GM18858 (cell line): Measurements from ENCODE around the gene DTNBP1.
"Not testable (repeated sequence)": the region's sequence is repeated elsewhere in the genome, so short reads cannot be mapped to it uniquely, and the experiment has no call there.

Source experiments
- ATAC-seq: cut with Tn5 transposase; IDR thresholded peaks from one replicate; pipeline ENCODE4 v1.9.1; 2021; ENCODE audit not compliant: unreplicated experiment

DTNBP1 gene

DNA sequence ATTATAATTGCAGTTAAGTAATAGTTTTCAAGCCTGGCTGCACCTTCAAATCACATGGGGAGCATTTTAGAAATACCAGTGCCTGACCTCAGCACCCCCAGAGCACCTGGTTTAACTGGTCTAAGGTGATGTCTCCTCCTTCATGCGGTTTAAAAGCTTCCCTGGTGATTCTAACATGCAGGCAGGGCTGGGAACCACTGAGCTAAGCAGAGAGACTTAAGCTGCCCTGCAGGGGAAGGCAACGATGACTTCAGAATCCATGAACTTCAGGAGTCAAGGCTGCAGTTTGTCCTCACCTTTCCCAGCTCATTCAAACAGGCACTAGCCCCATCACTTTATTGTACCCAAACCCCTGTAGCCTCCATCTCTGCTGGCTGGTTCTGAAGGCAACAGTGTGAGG, 6.1 kb upstream of the DTNBP1 start:
- ATAC-seq, result no peak

DNA sequence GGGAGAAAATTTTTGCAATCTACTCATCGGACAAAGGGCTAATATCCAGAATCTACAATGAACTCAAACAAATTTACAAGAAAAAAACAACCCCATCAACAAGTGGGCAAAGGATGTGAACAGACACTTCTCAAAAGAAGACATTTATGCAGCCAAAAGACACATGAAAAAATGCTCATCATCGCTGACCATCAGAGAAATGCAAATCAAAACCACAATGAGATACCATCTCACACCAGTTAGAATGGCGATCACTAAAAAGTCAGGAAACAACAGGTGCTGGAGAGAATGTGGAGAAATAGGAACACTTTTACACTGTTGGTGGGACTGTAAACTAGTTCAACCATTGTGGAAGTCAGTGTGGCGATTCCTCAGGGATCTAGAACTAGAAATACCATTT, 4.1 kb upstream of the DTNBP1 start:
- not testable (repeated sequence) for ATAC-seq

DNA sequence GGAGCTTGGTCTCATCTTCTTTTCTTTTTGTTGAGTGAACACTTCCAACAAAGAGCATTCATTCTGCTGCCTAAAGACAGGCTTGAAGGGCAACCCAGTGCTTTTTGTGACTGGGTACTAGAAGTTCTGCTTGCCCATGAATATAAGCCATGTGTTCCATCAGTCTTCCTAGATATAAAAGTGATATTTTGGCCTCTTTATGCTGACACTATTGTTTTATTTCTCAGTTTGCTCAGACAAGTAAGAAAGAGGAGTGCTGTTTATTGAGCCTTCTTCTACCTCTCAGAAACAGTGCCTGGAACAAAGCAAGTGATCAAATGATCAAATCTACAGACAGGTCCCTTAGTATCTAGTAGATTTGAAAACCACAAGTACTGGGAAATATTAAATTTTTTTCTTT, 2.4 kb upstream of the DTNBP1 start:
- ATAC-seq, result no peak

DNA sequence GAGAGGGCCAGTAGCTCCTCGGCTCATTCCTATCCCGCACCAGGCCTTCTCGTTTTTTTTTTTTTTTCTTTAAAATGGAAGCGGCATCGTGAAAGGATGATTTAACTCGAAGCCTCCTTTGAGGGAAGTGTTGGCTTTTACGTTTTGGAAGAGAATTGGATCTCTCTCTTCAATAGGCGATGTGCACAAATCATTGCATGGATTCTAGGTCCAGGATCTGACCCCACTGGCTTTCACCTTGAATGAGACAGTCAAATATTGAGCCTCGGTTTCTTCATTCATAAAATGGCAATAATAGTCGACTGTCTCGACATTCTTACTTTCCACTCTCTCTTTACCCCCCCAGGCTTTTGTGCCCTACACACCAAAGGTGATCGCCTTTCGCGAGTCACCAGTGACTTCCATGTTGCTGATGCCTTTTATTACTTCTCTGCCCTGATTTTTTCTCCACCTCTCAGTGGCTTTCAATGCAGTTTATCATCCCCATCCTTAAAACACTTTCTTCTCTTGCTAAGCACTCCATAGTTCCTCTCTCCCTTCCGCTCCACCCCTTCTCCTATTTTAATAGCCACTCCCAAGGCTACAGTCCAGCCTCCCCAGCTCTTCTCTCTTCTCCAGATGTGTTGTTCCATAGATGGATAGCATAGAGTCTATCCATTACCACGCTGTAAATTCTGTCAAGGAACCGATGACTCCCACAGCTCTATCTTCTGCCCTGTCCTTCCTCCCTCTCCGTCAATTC, 473 bp upstream of the DTNBP1 start:
- no peak for ATAC-seq

DNA sequence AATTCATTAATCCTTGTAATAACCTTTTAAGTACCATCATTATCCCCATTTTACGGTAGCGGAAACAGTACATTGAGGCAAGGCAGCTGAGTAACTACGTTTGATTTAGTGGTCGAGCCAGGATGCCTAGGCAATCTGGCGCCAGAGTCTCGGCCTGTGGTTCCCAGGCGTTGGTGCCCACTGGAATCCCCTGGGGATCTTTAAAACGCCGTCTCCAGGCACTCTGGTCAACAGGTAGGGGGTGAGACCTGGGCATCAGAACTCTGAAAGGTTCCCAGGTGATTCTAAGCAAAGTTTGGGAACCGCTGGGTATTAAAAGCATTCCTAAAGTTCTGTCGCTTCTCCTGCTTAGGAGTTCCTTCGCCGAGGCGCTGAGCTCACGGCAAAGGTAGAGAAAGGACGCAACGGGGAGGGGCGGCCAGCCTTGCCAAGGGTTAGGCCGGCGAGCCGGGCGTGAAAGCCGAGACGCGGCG, 939 bp downstream of the DTNBP1 start:
- ATAC-seq, result no peak

DNA sequence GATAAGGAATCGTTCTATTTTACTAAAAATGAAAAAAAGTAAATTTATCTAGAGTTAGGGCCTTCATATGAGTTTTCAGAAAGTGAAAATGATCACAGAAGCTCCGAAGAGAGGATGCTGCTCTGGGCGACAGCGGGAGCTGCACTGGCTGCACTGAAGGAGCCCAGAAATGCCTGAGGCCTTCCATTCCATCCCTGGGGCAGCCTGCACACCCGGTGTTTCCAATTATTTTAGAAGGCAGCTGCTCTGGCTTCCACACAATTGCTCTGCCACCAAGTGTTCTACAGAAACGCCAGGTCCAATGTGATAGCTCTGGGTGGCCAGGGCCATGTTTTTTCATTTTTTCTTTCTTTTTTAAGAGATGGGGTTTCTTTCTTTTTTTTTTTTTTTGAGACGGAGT, 3.6 kb downstream of the DTNBP1 start:
- no peak for ATAC-seq

DNA sequence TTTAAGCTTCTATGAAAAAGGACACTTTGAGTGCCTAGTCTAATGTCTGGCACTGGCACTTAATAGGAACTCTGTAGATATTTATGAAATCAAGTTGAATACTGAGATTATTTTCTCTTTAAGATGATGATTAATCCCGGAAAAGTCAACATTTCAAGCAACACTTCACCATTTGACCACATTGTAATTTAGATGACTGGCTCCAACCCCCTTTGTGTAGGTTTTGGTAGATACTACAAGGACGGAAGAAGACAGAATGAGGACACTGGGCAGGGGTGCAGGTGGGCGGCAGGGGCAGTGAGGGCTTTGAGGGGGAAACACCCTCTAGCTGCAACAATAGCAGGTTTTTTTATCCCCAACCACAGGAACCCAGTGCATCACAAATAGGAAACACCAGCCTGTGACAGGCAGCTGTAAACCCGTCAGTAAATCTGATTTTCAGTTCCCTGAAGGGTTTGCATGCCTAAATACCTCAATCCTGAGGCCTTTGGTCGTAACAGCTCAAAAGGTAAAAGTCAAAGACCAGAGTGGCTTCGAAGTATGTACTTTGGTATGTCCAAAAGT, 4.6 kb downstream of the DTNBP1 start:
- no peak for ATAC-seq

DNA sequence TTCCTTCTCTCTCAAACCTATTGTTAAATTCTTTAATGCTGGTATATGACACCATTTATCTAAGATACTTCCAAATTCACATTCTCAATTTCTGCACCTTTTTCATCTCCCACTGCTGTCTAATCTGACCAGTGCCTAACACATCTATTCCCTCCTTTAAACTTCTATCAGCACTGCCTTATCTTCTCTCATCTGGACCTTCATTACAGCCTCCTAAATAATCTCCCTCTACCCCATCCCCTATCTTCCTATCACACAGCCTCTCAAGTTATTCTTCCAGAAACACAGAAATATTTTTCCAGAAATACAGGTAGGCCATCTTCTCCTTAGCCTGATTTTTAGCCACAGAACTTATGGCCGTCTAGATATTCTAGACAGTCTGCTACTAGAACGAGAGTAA, 5.5 kb downstream of the DTNBP1 start:
- ATAC-seq, result no peak

DNA sequence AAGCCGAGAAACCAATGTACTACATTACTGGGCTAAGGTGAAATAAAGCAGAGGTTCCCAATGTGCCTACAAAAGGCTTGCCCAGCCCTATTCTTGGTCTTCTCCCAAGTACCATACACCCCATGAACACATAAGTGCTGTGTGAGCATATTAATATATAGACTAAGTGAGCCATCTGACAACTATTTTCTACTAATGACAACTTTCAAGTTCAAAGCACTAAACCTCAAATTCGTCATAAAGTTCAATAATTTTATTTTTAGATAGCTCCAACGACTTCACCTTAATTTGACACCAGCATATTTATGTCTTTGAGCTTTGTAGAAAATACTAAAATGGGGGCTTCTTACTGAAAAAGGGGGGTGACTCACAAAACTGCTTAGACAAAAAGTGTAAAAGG, 6.7 kb downstream of the DTNBP1 start:
- ATAC-seq, result no peak

DNA sequence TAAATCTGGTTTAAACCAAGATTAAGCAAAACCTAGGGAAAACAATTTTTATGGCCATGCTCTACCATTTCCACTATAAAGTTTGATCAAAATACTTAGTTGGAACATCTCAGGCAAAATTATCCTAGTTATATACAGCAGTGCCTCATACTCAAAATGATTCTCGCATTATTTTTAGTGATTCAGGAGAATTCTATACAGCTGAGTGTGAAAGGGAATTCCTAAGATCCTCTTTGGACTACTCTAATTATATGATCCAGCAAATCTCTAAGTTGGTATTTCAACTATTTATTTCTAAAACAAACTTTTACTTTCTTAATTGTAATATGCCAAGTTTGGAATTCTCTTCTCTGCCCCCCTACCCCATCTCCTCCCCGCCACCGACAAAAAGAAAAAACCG, 8.6 kb downstream of the DTNBP1 start:
- no peak for ATAC-seq

DNA sequence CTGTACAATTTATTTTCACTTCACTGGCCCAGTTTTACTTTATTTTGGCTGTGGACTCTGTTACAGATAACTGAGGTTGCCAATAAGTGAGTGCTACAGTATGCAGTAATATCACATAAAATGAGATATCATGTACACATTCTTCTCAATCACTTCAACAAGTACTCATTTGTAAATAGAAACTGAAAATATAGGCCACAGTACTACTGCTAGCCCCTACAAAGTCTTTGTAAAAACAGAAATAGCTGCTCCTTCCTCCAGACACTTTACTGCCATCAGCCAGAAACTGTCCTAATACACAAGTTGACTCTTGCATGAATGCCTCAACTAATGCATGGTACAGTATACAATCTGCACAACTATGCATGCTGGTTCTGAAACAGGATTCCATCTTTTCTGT, 9.2 kb downstream of the DTNBP1 start:
- peak; percentile 55 for ATAC-seq

DNA sequence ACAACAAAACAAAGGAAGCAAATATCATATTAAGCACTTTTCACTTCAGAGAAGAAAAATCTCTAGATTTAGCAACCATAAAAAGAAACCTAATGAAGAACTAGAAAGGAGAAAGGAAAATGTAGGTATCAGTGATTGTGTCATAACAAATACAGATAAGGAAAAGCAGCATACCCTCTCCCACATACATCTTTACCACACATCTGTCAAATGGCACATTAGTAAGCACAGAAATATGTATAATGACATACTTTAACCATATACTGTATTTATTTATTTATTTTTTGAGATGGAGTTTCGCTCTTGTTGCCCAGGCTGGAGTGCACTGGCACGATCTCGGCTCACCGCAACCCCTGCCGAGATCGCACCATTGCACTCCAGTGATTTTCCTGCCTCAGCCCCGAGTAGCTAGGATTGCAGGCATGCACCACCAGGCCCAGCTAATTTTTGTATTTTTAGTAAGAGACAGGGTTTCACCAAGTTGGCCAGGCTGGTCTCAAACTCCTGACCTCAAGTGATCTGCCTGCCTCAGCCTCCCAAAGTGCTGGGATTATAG, 12.7 kb downstream of the DTNBP1 start:
- not testable (repeated sequence) for ATAC-seq

DNA sequence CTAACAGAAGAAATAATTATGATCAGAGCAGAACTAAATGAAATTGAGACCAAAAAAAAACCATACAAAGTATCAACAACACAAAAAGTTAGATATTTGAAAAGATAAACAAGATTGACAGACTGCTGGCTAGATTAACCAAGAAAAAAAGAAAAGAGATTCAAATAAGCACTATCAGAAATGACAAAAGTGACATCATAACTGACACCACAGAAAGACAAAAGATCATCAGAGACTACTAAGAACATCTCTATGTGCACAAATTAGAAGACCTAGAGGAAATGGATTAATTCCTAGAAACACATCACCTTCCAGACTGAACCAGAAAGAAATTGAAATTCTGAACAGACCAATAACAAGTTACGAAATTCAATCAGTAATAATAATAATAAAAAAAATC, 17.9 kb downstream of the DTNBP1 start:
- ATAC-seq, result no peak

DNA sequence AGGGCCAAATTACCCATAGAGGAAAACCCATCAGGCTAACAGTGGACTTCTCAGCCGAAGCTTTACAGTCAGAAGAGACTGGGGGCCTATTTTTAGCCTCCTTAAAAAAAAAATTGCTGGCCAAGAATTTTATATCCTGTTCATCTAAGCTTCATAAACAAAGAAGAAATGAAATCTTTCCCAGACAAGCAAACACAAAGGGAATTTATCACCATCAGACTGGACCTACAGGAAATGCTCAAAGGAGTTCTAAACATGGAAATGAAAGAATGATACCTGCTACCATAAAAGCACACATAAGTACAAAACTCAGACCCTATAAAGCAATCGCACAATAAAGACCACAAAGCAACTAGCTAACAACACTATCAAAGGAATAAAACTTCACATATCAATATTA, 19.3 kb downstream of the DTNBP1 start:
- no peak for ATAC-seq

DNA sequence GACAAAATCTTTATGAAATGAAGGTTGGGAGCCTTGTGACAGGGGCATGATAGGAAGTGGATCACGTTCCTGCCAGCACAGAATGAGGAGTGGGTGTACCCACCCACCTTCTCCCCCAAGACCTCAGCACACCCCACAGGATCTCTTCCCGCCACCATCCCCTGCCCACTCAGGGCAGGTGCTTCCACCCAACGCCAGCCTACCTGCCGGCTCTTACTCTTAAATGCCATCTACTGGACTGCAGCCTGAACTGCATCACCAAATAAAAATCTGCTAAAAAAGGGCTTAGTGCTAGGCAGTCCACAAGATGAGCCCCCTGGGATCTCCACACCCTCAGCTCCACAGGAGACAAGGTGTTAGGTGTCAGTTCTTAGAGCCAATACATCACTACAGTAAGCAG, 20.6 kb downstream of the DTNBP1 start:
- ATAC-seq, result no peak

DNA sequence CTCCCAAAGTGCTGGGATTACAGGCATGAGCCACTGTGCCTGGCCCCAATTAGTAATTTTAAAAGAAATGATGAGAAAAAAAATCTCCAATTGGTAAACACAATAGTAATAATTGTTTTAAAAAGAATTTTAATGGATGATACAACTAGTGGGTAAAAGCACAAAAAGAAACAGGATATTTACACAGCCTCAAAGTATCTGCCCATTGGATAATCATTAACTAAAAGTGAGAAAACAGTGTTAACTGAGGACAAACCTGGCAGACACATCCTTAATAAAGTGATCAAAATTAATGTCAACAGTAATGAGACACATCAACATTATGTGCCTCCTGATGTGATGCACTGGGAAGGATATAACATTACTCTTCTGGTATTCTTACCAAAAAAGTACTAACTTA, 24.5 kb downstream of the DTNBP1 start:
- ATAC-seq, result no peak

DNA sequence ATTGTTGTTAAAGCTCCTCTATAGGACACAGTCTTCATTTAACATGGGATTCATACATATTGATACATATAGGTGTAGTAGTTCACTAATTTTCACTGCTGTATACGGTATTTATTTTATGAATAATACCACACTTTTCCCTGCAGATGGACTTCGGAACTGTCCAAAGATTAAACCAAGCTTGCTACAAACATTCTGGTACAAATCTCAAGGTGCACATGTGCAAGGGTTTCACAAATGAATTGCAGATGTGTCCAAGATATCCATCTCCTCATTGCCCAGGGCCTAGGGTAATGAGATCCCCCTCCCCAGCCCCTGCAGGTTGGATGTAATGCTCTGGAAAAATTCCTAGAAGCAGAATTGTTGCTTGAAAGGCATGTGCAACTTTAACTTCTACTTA, 31.4 kb downstream of the DTNBP1 start:
- no peak for ATAC-seq

DNA sequence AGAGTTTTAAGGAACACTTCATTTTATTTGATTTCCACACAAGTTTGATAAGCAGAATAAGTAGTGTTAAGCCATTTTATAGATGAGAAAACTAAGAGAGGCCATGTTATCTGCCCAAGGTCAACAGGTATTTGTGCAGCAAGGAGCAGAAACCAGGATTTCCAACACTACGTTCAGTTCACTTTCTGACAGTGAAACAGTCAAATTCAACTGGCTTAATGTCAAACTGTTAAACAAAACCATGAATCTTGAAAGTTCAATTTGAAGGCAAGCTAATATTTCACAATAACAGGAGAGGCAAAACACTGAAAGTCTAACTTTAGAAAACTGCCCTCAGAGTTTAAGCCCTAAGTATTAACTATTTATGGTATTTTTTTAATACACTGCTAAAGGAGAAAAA, 32.6 kb downstream of the DTNBP1 start:
- no peak for ATAC-seq

DNA sequence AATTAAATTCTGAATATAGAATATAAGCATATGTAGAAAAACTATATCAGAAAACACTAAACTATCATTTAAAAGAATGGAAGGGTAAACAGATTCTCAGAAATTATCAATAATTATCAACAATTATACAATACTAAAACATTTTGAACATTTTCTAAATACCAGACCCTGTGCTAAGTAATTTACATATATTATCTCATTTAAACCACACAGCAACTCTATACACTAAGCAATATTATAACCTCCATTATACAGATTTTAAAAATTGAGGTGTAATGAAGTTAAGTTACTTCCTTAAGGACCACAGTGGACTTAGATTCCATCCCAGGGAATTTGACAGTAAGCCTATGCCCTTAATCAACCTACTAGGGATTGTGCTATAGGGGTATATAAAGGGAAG, 33.3 kb downstream of the DTNBP1 start:
- no peak for ATAC-seq

DNA sequence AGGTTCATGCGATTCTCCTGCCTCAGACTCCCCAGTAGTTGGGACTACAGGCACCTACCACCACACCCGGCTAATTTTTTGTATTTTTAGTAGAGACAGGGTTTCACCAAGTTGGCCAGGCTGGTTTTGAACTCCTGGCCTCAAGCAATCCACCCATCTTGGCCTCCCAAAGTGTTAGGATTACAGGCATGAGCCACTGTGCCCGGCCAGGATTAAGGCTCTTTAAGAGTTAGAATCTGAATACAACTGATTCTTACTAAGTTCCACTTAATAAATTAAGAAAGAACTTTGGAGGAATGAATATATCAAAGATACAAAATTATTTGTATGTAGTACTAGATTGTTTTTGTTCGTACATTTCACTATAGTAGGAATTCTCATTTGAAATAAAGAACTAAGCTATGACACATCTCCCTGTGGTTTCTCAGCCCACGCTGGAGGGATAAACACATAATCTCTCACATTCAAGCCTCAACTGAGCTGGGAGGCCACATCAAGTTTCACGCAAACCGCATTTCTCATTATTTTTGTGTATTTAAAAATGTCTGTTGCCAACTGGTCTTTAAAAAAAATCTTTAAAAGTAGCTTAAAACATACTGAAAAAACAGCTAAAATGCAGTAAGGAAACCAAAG, 34.2 kb downstream of the DTNBP1 start:
- ATAC-seq, result no peak

DNA sequence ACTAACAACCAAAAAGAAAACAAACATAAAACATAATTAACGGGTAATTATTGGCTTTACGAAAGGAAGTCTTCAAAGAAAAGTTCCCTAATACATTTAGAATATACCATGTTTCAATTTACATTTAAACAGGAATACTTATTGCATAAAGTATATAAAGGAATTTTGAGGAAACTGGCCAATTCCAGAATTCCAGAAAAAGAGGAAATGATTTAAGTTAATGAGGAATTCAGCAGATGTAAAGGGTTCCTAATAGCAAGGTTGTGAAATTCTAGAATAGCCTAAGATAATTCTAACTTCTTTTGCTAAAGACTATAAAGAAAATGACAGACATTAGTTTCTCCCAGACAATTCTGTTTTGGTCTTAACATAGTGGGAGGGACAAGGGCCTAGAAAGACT, 35.0 kb downstream of the DTNBP1 start:
- no peak for ATAC-seq
